Liver (tissue), 2 donors: Measurements from ENCODE around the gene LRCOL1.

Source experiments
- MAX ChIP-seq: IDR thresholded peaks from 2 replicates; pipeline ENCODE4 v1.6.1; 2016; ENCODE audit warnings: antibody characterized with exemption
- TF ChIP-seq, protein P1 (sequence below): fragments of 150-350 bp; IDR thresholded peaks from 2 replicates; pipeline ENCODE4 v1.5.1; 2017; ENCODE audit warnings: improper control_type of control experiment, low read depth, low read length; ENCODE audit not compliant: missing input control
- donor health status: healthy.

- no peak for TF ChIP-seq MAX
- TF ChIP-seq, protein P1, sequence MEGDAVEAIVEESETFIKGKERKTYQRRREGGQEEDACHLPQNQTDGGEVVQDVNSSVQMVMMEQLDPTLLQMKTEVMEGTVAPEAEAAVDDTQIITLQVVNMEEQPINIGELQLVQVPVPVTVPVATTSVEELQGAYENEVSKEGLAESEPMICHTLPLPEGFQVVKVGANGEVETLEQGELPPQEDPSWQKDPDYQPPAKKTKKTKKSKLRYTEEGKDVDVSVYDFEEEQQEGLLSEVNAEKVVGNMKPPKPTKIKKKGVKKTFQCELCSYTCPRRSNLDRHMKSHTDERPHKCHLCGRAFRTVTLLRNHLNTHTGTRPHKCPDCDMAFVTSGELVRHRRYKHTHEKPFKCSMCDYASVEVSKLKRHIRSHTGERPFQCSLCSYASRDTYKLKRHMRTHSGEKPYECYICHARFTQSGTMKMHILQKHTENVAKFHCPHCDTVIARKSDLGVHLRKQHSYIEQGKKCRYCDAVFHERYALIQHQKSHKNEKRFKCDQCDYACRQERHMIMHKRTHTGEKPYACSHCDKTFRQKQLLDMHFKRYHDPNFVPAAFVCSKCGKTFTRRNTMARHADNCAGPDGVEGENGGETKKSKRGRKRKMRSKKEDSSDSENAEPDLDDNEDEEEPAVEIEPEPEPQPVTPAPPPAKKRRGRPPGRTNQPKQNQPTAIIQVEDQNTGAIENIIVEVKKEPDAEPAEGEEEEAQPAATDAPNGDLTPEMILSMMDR = no peak
Measured at GRCh38 chr12:132578118-132578517, 32.3 kb downstream of the LRCOL1 start.
